IMR-90 (cell line): Measurements from ENCODE around the gene CDCA4.

ENCODE experiments used
- CEBPB ChIP-seq: IDR thresholded peaks from 2 replicates; pipeline ENCODE4 v1.6.1; 2012; ENCODE audit warnings: low read depth, low read length, improper control_type of control experiment
- CTCF ChIP-seq: conservative IDR thresholded peaks from 2 replicates; pipeline ENCODE4 v1.5.1; 2012; ENCODE audit warnings: mild to moderate bottlenecking, low read depth, low read length, improper control_type of control experiment
- ELK1 ChIP-seq: fragments of 150-350 bp; IDR thresholded peaks from 2 replicates; pipeline ENCODE4 v1.6.1; 2016; ENCODE audit warnings: low read depth, mild to moderate bottlenecking, low read length, moderate library complexity, borderline replicate concordance
- FOS ChIP-seq: fragments of 150-350 bp; IDR thresholded peaks from 2 replicates; pipeline ENCODE4 v1.6.1; 2016; ENCODE audit warnings: low read depth, low read length
- MAFK ChIP-seq: IDR thresholded peaks from 2 replicates; pipeline ENCODE4 v1.6.1; 2012; ENCODE audit warnings: low read depth, low read length, improper control_type of control experiment
- MAZ ChIP-seq: IDR thresholded peaks from 2 replicates; pipeline ENCODE4 v1.6.1; 2012; ENCODE audit warnings: low read depth, mild to moderate bottlenecking, low read length, improper control_type of control experiment, moderate library complexity, borderline replicate concordance
- MXI1 ChIP-seq: IDR thresholded peaks from 2 replicates; pipeline ENCODE4 v1.6.1; 2012; ENCODE audit warnings: low read depth, mild to moderate bottlenecking, low read length, moderate library complexity, borderline replicate concordance
- NFE2L2 ChIP-seq: fragments of 150-350 bp; IDR thresholded peaks from 2 replicates; pipeline ENCODE4 v1.6.1; 2016; ENCODE audit warnings: low read depth, mild to moderate bottlenecking, low read length
- POLR2A ChIP-seq: IDR thresholded peaks from 2 replicates; pipeline ENCODE4 v1.6.1; 2012; ENCODE audit warnings: mild to moderate bottlenecking, low read depth, low read length
- RAD21 ChIP-seq: IDR thresholded peaks from 2 replicates; pipeline ENCODE4 v1.6.1; 2012; ENCODE audit warnings: low read length, improper control_type of control experiment
- RCOR1 ChIP-seq: IDR thresholded peaks from 2 replicates; pipeline ENCODE4 v1.6.1; 2012; ENCODE audit warnings: mild to moderate bottlenecking, low read length, improper control_type of control experiment; ENCODE audit not compliant: insufficient replicate concordance
- RFX5 ChIP-seq: IDR thresholded peaks from 2 replicates; pipeline ENCODE4 v1.8.0; 2012; ENCODE audit warnings: low read depth, mild to moderate bottlenecking, low read length, moderate library complexity

GRCh38 chr14:105030836-105031396 is 10.0 kb upstream of the CDCA4 start:
- TF ChIP-seq POLR2A (no peak), CTCF (no peak), ELK1 (no peak), RCOR1 (no peak), NFE2L2 (no peak), FOS (no peak), MAFK (no peak), RFX5 (no peak), RAD21 (no peak), MAZ (no peak), CEBPB (no peak), MXI1 (no peak)
